ENCODE measurements around the gene KATNAL1. TPM values are rescaled to one million over a fixed set of nuclear protein-coding genes. Genes with fewer than 3 reads are reported as not detected.

The KATNAL1 gene
- total RNA-seq, 1 donor from 2014 or later = 42.0 TPM

- Histone ChIP-seq H3K36me3 (ENCODE audit: insufficient read depth, low read length) (no peaks in the 10 kb centered on the region), H3K9me3 (ENCODE audit: insufficient read depth, low read depth, low read length) (peaks cover 2% of the 10 kb centered on the region), H3K4me3 (ENCODE audit: insufficient read depth, low read depth, low read length) (no peak overlapping the region), H3K79me2 (ENCODE audit: insufficient read depth, low read length) (no peaks in the 10 kb centered on the region), H4K20me1 (ENCODE audit: insufficient read depth, low read length) (no peaks in the 10 kb centered on the region), H3K27me3 (ENCODE audit: insufficient read depth, low read length) (no peaks in the 10 kb centered on the region), H3K27ac (ENCODE audit: low read depth, low read length) (no peak overlapping the region), H3K4me2 (ENCODE audit: low read length) (no peak overlapping the region), H3K4me1 (ENCODE audit: insufficient read depth, low read length) (peaks cover 5% of the 10 kb centered on the region), H3K9ac (ENCODE audit: low read length) (no peak overlapping the region), H2AFZ (ENCODE audit: low read depth, low read length) (no peak overlapping the region)
- no peak overlapping the region for H3K4me3 Mint-ChIP-seq (ENCODE audit: unreplicated experiment)
- H3K27me3 Mint-ChIP-seq (ENCODE audit: low read depth, unreplicated experiment) = no peaks in the 10 kb centered on the region
- DNase-seq (ENCODE audit: low read depth) (no peak), FAIRE-seq (no peak)
- H3K36me3 Mint-ChIP-seq (ENCODE audit: low read depth, unreplicated experiment) = peaks cover 11% of the 10 kb centered on the region
- peaks cover 8% of the 10 kb centered on the region for H3K4me1 Mint-ChIP-seq (ENCODE audit: low read depth, unreplicated experiment)
- TF ChIP-seq CTCF (IDR thresholded peaks at IDR 0.05; ENCODE audit: insufficient read depth, low read depth, low read length) = no peak
- no peak for TF ChIP-seq EZH2 (IDR thresholded peaks at IDR 0.05; ENCODE audit: insufficient read depth, low read length)
- peaks cover 2% of the 10 kb centered on the region for H3K9me3 Mint-ChIP-seq (ENCODE audit: unreplicated experiment)
- no peak overlapping the region for H3K27ac Mint-ChIP-seq (ENCODE audit: unreplicated experiment)
Observed at GRCh38 chr13:30193279-30194234, 113.8 kb downstream of the KATNAL1 start.

GRCh38 chr13:30192320-30193093 lies 114.8 kb downstream of the KATNAL1 start:
- no peak overlapping the region for H2AFZ ChIP-seq (ENCODE audit: low read depth, low read length)
- peaks cover 2% of the 10 kb centered on the region for H3K9me3 Mint-ChIP-seq (ENCODE audit: unreplicated experiment)
- H3K27ac Mint-ChIP-seq (ENCODE audit: unreplicated experiment) = no peak overlapping the region
- H3K4me3 ChIP-seq (ENCODE audit: insufficient read depth, low read depth, low read length) = no peak overlapping the region
- H3K4me3 Mint-ChIP-seq (ENCODE audit: unreplicated experiment) = no peak overlapping the region
- FAIRE-seq (peak; percentile 26), DNase-seq (ENCODE audit: low read depth) (no peak)
- H3K36me3 ChIP-seq (ENCODE audit: insufficient read depth, low read length) = no peaks in the 10 kb centered on the region
- no peaks in the 10 kb centered on the region for H3K79me2 ChIP-seq (ENCODE audit: insufficient read depth, low read length)
- H4K20me1 ChIP-seq (ENCODE audit: insufficient read depth, low read length) = no peaks in the 10 kb centered on the region
- H3K4me1 ChIP-seq (ENCODE audit: insufficient read depth, low read length) = peaks cover 5% of the 10 kb centered on the region
- no peaks in the 10 kb centered on the region for H3K27me3 ChIP-seq (ENCODE audit: insufficient read depth, low read length)
- peaks cover 2% of the 10 kb centered on the region for H3K9me3 ChIP-seq (ENCODE audit: insufficient read depth, low read depth, low read length)
- TF ChIP-seq EZH2 (IDR thresholded peaks at IDR 0.05; ENCODE audit: insufficient read depth, low read length) (no peak), CTCF (IDR thresholded peaks at IDR 0.05; ENCODE audit: insufficient read depth, low read depth, low read length) (no peak)
- H3K4me2 ChIP-seq (ENCODE audit: low read length) = no peak overlapping the region
- H3K36me3 Mint-ChIP-seq (ENCODE audit: low read depth, unreplicated experiment) = peaks cover 11% of the 10 kb centered on the region
- H3K4me1 Mint-ChIP-seq (ENCODE audit: low read depth, unreplicated experiment) = peaks cover 8% of the 10 kb centered on the region
- no peaks in the 10 kb centered on the region for H3K27me3 Mint-ChIP-seq (ENCODE audit: low read depth, unreplicated experiment)
- no peak overlapping the region for H3K27ac ChIP-seq (ENCODE audit: low read depth, low read length)
- H3K9ac ChIP-seq (ENCODE audit: low read length) = no peak overlapping the region
